Measurements from ENCODE around the gene CCNK. TPM values are rescaled to one million over a fixed set of nuclear protein-coding genes. Genes with fewer than 3 reads are reported as not detected.

Gene CCNK
- total RNA-seq, 2 experiments from 2014 or later: 90.2 to 98.8 TPM

GRCh38 chr14:99497341-99497740, 16.1 kb downstream of the CCNK start:
- no peak for TF ChIP-seq CTCF (IDR thresholded peaks at IDR 0.05)
- ATAC-seq: no peak
- peaks cover 30% of the 10 kb centered on the region for H3K36me3 Mint-ChIP-seq (ENCODE audit: low read depth)
- DNase-seq: no peak
- H3K27me3 Mint-ChIP-seq: no peaks in the 10 kb centered on the region
- ChIA-PET CTCF (interaction anchor here (1.4 kb wide), 1 partner anchor 82 kb away, joined by 4 read pairs; no protein-coding TSS in a partner anchor), POLR2A (no interaction called here)
- no peak overlapping the region for H3K4me3 Mint-ChIP-seq
- peak overlapping the region; percentile 6 for H3K27ac Mint-ChIP-seq
- intact Hi-C loops (cut with micrococcal nuclease): no loop called here
- H3K9me3 Mint-ChIP-seq: no peaks in the 10 kb centered on the region
- H3K4me1 Mint-ChIP-seq (ENCODE audit: low read depth): no peaks in the 10 kb centered on the region

- ATAC-seq (no peak), DNase-seq (no peak)
- POLR2A ChIA-PET: no interaction called here
- peaks cover 30% of the 10 kb centered on the region for H3K36me3 Mint-ChIP-seq (ENCODE audit: low read depth)
- TF ChIP-seq CTCF (IDR thresholded peaks at IDR 0.05): no peak
- H3K4me3 Mint-ChIP-seq: no peak overlapping the region
- no peaks in the 10 kb centered on the region for H3K9me3 Mint-ChIP-seq
- H3K4me1 Mint-ChIP-seq (ENCODE audit: low read depth): no peaks in the 10 kb centered on the region
- CTCF ChIA-PET: interaction anchor here (1.4 kb wide), 1 partner anchor 82 kb away, joined by 4 read pairs; no protein-coding TSS in a partner anchor
- H3K27ac Mint-ChIP-seq: no peak overlapping the region
- intact Hi-C loops (cut with micrococcal nuclease): no loop called here
- H3K27me3 Mint-ChIP-seq: no peaks in the 10 kb centered on the region
Observed at GRCh38 chr14:99497894-99498293, 16.7 kb downstream of the CCNK start.

- POLR2A ChIA-PET: no interaction called here
- H3K36me3 Mint-ChIP-seq (ENCODE audit: low read depth): peaks cover 44% of the 10 kb centered on the region
- no peaks in the 10 kb centered on the region for H3K27me3 Mint-ChIP-seq
- H3K4me1 Mint-ChIP-seq (ENCODE audit: low read depth): no peaks in the 10 kb centered on the region
- H3K27ac Mint-ChIP-seq: no peak overlapping the region
- CTCF ChIA-PET: no interaction called here
- H3K9me3 Mint-ChIP-seq: no peaks in the 10 kb centered on the region
- intact Hi-C loops (cut with micrococcal nuclease): no loop called here
- DNase-seq (no peak), ATAC-seq (no peak)
- TF ChIP-seq CTCF (IDR thresholded peaks at IDR 0.05): no peak
- no peak overlapping the region for H3K4me3 Mint-ChIP-seq
Observed at GRCh38 chr14:99502989-99503421, 21.8 kb downstream of the CCNK start.

- H3K27ac Mint-ChIP-seq: peak overlapping the region; percentile 44
- H3K36me3 Mint-ChIP-seq (ENCODE audit: low read depth): peaks cover 44% of the 10 kb centered on the region
- intact Hi-C loops (cut with micrococcal nuclease): no loop called here
- POLR2A ChIA-PET: interaction anchor here (2.8 kb wide), 1 partner anchor 9 kb away, joined by 9 read pairs; no protein-coding TSS in a partner anchor
- H3K9me3 Mint-ChIP-seq: no peaks in the 10 kb centered on the region
- no peak overlapping the region for H3K4me3 Mint-ChIP-seq
- DNase-seq (no peak), ATAC-seq (no peak)
- no peaks in the 10 kb centered on the region for H3K4me1 Mint-ChIP-seq (ENCODE audit: low read depth)
- CTCF ChIA-PET: interaction anchor here (1.0 kb wide), 1 partner anchor 18 kb away, joined by 3 read pairs; no protein-coding TSS in a partner anchor
- TF ChIP-seq CTCF (IDR thresholded peaks at IDR 0.05): no peak
- no peaks in the 10 kb centered on the region for H3K27me3 Mint-ChIP-seq
Observed at GRCh38 chr14:99503848-99504453, 22.7 kb downstream of the CCNK start.

GRCh38 chr14:99505089-99505488, 23.9 kb downstream of the CCNK start:
- DNase-seq: no peak
- intact Hi-C loops (cut with micrococcal nuclease): no loop called here
- TF ChIP-seq CTCF (IDR thresholded peaks at IDR 0.05): no peak
- ChIA-PET CTCF (interaction anchor here (0.8 to 1.0 kb wide), 2 partner anchors 10 to 12 kb away, joined by 3 read pairs; no protein-coding TSS in a partner anchor), POLR2A (interaction anchor here (0.6 to 2.8 kb wide), 2 partner anchors 11 to 132 kb away, joined by 3 to 9 read pairs; no protein-coding TSS in a partner anchor)
- H3K36me3 Mint-ChIP-seq (ENCODE audit: low read depth): peaks cover 49% of the 10 kb centered on the region
- H3K27ac Mint-ChIP-seq: no peak overlapping the region
- H3K9me3 Mint-ChIP-seq: no peaks in the 10 kb centered on the region
- no peak for ATAC-seq
- no peaks in the 10 kb centered on the region for H3K4me1 Mint-ChIP-seq (ENCODE audit: low read depth)
- H3K4me3 Mint-ChIP-seq: no peak overlapping the region
- no peaks in the 10 kb centered on the region for H3K27me3 Mint-ChIP-seq

All from activated CD8-positive, alpha-beta T cell treated with anti-CD3 and anti-CD28 coated beads for 36 hours (primary cell).